NCI-H345 treated with DMSO at 0.1 percent for 48 hours (cell line): ENCODE data around the gene KCNJ11.
"Not testable (repeated sequence)": the region's sequence is repeated elsewhere in the genome, so short reads cannot be mapped to it uniquely, and the experiment has no call there.

Experiments
- DNase-seq: peaks from one replicate; lab custom pipeline; 2025; ENCODE audit not compliant: unreplicated experiment; lab: John Stamatoyannopoulos, UW

The KCNJ11 gene

DNA sequence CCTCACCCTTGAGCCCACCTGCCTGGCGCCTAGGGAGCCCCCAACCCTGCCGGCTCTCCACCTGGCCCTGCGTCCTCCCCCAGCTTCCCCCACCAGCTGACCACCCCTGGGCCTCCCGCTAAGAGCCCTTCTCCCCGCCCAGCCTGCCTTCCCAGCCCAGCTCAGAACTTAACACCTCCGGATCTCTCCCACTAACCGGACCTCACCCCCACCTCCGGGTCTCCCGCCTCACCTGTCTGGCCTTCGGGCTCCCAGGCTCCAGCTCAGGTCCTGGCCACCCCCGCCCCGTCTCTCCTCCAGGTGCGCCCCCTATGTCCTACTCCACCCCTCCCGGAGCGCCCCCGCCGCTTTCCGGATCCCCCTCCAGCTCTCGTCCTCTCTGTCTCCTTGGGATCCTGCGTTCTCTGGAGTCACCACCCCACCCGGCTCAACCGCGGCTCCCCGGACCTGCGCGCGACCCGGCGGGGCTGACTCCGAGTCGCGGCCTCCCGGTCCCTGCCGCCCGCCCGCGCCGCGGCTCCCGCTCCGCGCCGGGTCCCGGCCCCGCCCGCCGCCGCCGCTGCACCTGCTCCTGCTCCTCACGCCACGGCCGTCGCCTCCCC is at the start of gene KCNJ11:
Gene KCNJ11, minus strand, starts transcription at position 51 of the 602 bp plus-strand sequence. CDS start 568 bp downstream, outside the sequence.
- no peak for DNase-seq

- DNase-seq = no peak
Observed at GRCh38 chr11:17437366-17437765, 48.9 kb upstream of the KCNJ11 start.

DNA sequence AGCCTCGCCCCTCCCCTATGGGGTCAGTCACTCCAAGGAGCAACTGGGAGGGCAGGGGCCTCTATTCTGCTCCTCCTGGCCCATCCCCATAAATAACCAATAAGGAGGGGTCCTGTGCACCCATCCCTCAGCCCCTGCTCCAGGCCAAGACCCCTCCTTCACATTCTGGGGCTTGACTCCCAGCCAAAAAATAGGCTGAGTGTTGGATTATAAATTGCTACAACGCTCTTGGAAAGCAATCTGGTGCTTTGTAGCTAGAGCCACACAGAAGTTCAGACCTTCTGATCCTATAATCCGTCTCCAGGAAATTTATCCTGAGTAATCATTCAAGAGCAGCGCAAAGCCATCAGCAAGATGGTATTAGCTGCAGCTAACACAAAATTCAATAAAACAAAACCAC is 45.6 kb upstream of the KCNJ11 start:
- DNase-seq = no peak

GRCh38 chr11:17432002-17432401 is 43.5 kb upstream of the KCNJ11 start:
- no peak for DNase-seq

DNA sequence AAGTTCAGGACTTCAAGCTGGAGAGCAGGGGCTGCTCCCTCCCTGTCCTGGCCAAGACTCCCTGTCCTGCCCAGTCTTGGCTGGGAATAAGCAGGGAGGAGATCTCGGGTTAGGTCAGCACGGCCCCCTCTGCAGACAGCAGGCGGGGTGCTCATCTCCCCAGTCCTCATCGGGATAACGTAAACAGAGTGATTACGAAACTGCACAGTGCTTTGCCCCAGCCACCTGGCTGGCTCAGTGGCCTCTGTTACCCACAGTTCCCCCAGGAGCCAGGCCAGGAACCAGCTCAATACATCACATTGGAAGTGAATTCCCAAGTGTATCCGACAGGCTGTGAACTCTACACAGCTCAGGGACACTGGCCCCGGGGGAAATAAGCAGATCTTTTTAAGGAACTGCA is 42.7 kb upstream of the KCNJ11 start:
- no peak for DNase-seq

DNA sequence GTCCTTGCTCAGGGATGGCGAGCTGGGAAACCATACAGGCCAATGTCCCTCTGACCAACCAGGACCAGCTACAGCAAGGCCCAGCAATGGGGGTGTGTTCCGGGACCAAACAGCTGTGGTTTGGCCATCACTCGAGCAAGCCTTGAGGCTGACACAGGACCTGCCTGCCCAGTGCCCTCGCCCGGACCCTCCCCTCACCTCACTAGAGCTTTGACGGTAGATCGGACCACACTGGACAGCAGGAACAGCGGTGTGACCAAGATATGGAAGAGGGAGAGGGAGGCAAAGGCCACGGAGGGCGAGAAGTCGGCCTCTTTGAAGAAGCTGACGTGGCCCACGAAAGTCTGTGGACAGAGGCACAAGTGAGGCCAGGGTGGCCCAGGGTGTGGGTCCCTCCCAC is 42.2 kb upstream of the KCNJ11 start:
- no peak for DNase-seq

DNA sequence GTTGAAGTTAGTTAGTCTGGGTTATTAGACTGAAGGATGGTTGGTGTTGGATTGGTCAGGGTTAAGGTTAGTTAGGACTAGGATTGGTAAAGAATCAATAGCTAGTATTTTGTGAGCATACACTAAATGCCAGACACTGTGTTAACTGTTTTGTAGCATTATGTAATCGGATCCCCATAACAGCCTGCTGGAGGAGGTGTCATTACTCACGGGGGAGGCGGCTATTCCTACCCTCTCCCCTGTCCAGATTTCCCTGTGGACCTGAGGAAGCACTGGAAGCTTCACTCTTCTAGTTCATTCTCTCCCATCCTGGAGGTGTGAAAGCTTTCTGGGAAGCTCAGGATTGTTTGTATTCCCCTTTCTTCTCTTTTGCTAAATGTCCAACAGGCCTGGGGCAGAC is 40.5 kb upstream of the KCNJ11 start:
- no peak for DNase-seq

DNA sequence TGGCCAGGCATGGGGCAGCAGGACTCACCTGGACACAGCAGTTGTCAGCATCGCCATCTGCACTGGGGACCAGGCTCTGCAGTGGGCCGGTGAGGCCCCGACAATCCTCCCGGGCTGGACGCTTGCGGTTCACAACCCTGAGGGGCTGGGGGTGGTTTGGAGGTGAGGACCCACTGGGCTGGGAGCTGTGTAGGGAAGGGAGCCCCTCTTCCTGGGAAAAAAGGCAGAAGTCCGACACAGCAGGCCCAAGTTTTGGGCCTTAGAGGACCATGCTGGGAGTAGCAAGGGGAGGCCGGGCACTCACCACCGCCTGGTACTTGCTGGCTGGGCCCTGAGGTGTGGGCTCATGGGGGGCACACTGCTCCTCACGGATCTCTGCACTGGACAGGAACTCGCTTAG is 39.8 kb upstream of the KCNJ11 start:
- no peak for DNase-seq

GRCh38 chr11:17426233-17426632 is 37.8 kb upstream of the KCNJ11 start:
- not testable (repeated sequence) for DNase-seq

GRCh38 chr11:17423533-17424310 is 35.3 kb upstream of the KCNJ11 start:
- no peak for DNase-seq

DNA sequence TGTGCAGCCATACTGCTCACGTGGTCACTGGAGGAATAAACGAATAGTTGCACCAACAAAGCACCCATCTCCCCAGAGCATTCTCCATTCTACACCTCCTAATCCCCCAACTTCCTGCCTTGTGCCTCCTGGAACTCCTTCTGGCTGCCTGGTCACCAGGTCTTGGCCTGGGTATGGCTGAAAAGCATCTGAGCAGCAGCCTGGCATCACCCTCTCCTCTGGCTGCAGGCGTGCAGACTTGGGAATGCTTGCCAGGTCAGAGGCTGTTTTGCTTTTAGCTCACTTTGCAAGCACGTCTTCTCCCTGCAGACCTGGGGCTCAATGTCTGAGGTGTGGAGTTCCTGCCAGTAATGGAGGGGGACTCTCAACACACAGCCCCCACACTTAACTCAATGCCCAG is 33.3 kb upstream of the KCNJ11 start:
- no peak for DNase-seq

- DNase-seq = no peak
Observed at GRCh38 chr11:17418444-17419081, 30.1 kb upstream of the KCNJ11 start.

GRCh38 chr11:17416492-17416891 is 28.0 kb upstream of the KCNJ11 start:
- no peak for DNase-seq

- no peak for DNase-seq
Observed at GRCh38 chr11:17415523-17416104, 27.2 kb upstream of the KCNJ11 start.

DNA sequence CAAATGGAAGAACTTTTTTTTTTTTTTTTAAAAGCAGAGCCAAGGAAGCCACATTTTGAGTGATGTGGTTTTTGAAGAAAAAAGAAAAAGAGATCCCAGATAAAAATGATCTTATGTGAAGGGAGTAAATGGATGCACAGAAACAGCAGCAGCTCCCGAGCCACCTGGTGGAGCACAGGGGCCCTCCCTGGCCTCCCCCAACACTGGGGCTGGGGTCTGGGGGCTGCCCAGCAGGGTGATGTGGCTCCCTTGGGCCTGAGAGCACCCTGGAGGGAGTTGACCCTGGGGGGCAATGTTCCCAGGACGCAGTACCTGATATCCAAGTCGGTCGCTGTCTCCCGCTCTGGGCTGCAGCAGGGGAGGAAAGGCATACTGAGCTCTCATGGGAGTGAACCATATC is 26.5 kb upstream of the KCNJ11 start:
- DNase-seq = no peak

DNA sequence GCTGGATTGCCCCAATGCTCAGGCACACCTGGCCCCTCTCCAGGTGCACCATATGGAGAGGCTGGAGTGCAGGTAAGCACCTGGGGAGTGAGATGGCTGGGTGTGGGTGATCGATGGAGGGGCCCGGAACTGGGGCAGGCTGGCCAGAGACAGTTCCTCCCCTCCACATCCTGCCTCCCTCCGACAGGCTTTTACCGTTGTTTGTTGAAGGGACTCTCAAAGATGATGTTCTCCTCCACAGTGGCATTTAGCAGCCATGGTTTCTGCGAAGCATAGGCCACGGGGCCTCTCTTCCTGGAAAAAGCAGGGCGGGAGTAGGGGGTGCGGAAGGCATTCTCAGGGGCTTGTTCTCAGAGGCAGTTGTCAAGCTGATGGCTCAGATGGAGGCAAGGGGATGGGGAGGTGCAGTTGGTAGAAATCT is 25.9 kb upstream of the KCNJ11 start:
- DNase-seq = peak; percentile 84

DNA sequence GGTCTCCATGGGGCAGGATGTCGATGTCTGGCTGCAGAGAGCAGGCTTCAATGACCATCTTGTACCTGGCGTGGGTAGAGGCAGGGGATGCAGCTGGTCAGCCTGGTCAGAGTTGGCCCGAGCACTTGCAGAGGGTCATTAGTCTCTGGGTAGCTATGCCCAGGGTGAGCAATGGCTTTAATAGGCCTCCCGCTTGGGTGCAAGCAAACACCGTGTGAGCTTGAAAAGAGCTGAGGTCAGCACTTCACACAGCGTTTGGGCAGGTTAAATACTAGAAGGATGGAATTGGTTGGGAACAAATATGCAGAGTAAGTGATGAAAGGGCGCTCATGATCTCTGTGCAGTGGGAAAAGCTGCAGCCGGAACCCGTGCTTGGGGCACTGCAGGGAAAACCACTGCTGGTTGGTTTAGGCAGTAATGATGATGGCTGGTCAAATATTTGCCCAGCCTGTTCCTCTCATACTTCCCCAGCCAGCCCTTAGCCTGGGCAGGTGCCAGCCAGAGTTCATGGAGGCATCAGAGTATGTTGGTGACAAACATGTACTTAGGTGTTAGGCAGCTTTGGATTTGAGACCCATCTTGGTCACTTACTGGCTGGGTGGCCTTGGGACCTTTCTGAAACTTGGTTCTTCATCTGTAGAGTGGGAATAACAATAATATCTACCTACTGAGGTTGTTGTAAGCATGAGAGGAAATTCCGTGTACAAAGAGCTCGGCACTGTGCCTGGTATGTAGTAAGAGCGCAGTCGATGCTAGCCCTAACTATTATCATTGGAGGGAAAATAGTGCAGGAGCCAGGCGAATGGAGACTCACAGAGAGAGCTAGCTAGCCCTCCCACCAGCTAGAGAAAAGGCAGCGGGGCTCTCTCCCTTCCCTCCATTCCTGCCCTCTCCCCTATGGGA is 25.2 kb upstream of the KCNJ11 start:
- DNase-seq = peak; percentile 85

GRCh38 chr11:17412488-17413180 is 24.2 kb upstream of the KCNJ11 start:
- peak; percentile 18 for DNase-seq

GRCh38 chr11:17411418-17411817 is 23.0 kb upstream of the KCNJ11 start:
- no peak for DNase-seq
